K562 (cell line): ENCODE data around the gene STAT4. TPM values are rescaled to one million over a fixed set of nuclear protein-coding genes. Genes with fewer than 3 reads are reported as not detected.

ENCODE experiments used
- CHD7 ChIP-seq: fragments of 200-600 bp; sonication (generic); IDR thresholded peaks from one replicate; pipeline ENCODE4 v1.6.1; 2012; ENCODE audit warnings: mild to moderate bottlenecking, low read depth, low read length, inconsistent platforms
- JUNB ChIP-seq: fragments of 450-650 bp; formaldehyde crosslinking; conservative IDR thresholded peaks from 2 replicates; pipeline ENCODE4 v1.4.0; 2020; ENCODE audit warnings: mild to moderate bottlenecking
- polyA plus RNA-seq, 8 experiments: library from polyadenylated mRNA; depleted of rRNA in 4 of 8; stranded (reverse) in 5 of 8; unstranded in 3 of 8; fragments of >200 nt; fragmentation: Nextera tagmentation in 2 of 8; fragmentation: Illumina TruSeq in 1 of 8; extraction: Ambion mirVana in 2 of 8; extraction: Trizol in 1 of 8; gene quantifications; 2 replicates each; pipeline versions ENCODE4 v1.2.1 to v1.2.3, GENCODE V29; 2011 to 2014; ENCODE audit warnings: inconsistent platforms in 1 of 8, missing spikeins in 1 of 8
- total RNA-seq, 7 experiments: library from RNA; depleted of rRNA in 6 of 7; stranded (reverse); fragments of >200 nt in 6 of 7; fragmentation: Illumina TruSeq in 2 of 7; extraction: Trizol in 2 of 7; gene quantifications; 2 replicates each; pipeline versions ENCODE4 v1.2.1 to v1.2.3, GENCODE V29; 2011 to 2021; ENCODE audit warnings: low replicate concordance in 1 of 7

STAT4 gene
- total and polyA plus RNA-seq, 9 of the 15 experiments (the other 6 are each of a cell fraction or from before 2014, with no cell fraction given): 0.01 to 0.06 (median 0.03) TPM; not detected in 6

DNA sequence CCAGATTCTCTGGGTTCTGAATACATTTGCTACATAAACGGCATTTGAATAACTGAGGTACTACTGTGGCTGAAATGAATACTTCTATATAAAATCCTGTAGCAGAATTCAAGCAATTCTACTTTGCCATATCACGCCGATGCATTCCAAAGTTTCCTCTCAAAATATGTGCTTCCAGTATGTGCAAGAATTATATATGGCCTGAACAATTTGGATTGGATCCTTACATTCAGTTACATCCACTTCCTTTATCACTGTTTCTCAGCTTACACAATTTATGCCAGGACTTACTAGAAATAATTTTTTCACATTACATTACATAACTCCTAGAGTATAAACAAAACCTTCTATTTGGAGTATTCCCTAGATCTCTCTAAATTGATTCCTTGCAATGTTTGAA lies 46.3 kb upstream of the STAT4 start (continued):
- TF ChIP-seq CHD7: no peak
- TF ChIP-seq JUNB: no peak
